GM12865 (cell line): Measurements from ENCODE around the gene RTN3.

ENCODE experiments used
- DNase-seq: peaks from one replicate; pipeline ENCODE4 v3.0.0; 2010; ENCODE audit warnings: low read depth
- H3K4me3 ChIP-seq: 2 replicates; pipeline ENCODE4 v1.5.1; 2011; ENCODE audit warnings: mild to moderate bottlenecking, low read depth, low read length, control low read depth
- CTCF ChIP-seq: IDR thresholded peaks from 2 replicates; pipeline ENCODE4 v1.5.1; 2011; ENCODE audit warnings: low read length, control low read depth, low read depth, inconsistent platforms; ENCODE audit not compliant: insufficient read depth; ENCODE audit errors: missing control alignments

The RTN3 gene

GRCh38 chr11:63745304-63746170 lies 64.2 kb downstream of the RTN3 start:
- DNase-seq, result no peak
- no peak overlapping the region for H3K4me3 ChIP-seq
- no peak for TF ChIP-seq CTCF

DNA sequence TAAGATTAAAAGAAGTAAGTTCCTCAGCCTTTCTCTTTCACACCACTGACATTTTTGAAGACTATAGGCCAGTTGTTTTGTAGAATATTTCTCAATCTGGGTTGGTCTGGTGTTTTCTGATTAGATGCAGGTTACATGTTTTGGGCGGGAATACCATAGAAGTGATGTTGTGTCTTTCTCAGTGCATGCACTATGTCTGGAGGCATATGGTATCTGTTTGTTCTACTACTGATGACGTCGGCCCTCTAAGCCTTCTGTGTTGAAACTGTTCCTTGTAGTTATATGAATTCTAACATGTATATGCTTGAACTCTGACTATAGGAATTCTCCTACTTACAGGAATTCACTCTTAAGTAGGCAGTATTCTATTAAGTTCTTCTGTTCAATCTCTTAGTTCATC lies 65.7 kb downstream of the RTN3 start:
- DNase-seq, result no peak
- TF ChIP-seq CTCF, result no peak
- H3K4me3 ChIP-seq, result no peak overlapping the region

GRCh38 chr11:63749624-63750023 lies 68.3 kb downstream of the RTN3 start:
- H3K4me3 ChIP-seq, result no peak overlapping the region
- no peak for DNase-seq
- no peak for TF ChIP-seq CTCF

- no peak for DNase-seq
- H3K4me3 ChIP-seq, result no peak overlapping the region
- TF ChIP-seq CTCF, result no peak
These were observed 75.8 kb downstream of the RTN3 start for GRCh38 chr11:63756919-63757761.

DNA sequence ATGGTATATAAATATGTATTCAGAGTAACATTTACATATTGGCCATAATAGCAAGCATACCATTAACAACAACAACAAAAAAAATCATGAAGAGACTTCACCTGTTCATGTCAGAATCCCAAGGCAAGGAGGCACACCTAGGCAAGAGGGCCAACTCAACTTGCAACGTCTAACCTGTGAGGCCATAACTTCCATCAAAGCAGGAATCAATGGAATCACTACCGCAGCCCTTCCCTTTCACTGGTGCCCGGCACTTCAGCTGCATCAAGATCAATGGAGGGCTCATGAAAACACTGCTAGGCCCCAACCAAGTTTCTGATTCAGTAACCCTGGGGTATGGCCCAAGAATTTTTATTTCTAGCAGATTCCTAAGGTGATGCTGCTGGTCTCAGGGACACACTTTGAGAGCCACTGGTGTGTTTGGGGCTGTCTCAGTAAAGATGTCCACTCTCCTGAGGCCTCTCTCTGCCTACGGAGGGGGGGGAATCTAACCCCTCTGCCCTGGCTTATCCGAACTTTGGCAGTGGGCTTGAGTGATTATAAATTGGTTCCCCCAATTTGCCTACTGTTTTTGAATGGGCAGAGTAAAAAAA lies 79.3 kb downstream of the RTN3 start:
- H3K4me3 ChIP-seq, result no peak overlapping the region
- no peak for TF ChIP-seq CTCF
- DNase-seq, result no peak

DNA sequence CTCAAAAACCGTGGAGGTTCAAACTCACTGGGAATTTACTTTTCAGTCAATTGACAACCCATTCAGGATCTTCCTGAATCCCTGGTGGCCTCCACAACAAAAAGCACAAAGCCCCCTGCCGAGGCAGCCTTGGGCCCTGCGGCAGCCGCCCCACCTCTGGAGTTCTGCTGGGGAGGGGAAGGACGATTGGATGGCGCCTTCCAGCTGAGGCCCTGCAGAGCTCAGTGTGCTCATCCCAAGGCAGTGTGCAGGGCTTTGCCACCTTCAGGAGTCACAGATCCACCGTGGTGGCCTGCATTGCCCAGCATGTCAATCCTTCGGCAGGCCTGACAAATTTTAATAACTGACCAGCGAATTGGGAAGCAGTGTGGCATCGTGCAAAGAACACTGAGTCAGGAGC lies 79.9 kb downstream of the RTN3 start:
- TF ChIP-seq CTCF, result no peak
- no peak for DNase-seq

More for the DNA sequence above, 79.9 kb downstream of the RTN3 start:
- no peak overlapping the region for H3K4me3 ChIP-seq
